ENCODE measurements around the gene RTP5.

The RTP5 gene

DNA sequence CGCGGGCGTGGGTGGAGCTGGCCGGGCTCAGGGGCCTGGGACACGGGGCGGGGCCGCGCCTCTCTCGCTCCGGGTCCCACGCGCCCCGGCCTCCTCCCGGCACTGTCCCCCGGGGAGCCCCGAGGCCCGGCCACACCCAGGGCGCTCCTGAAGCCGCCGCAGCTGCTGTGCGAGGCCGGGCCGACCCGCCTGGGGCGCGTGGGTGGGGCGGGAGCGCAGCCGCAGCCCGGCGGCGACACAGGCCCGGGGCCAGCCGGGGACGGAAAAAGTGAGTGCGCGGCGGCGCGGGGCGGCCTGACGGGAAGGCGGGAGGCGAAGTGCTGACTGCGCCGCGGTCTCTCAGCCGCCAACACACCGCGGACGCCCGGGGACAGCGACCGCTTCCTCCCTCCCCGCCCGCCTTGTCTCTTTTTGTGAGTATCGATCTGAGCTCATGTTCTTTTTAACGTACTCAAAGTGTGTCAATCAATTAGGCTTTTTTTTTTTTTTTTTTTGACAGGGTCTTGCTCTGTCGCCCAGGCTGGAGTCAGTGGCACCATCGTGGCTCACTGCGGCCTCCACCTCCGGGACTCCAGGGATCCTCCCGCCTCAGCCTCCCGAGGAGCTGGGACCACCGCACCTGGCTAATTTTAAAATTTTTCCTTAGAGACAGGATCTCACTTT is 25.3 kb upstream of the RTP5 start:
- DNase-seq = peak; percentile 50

DNA sequence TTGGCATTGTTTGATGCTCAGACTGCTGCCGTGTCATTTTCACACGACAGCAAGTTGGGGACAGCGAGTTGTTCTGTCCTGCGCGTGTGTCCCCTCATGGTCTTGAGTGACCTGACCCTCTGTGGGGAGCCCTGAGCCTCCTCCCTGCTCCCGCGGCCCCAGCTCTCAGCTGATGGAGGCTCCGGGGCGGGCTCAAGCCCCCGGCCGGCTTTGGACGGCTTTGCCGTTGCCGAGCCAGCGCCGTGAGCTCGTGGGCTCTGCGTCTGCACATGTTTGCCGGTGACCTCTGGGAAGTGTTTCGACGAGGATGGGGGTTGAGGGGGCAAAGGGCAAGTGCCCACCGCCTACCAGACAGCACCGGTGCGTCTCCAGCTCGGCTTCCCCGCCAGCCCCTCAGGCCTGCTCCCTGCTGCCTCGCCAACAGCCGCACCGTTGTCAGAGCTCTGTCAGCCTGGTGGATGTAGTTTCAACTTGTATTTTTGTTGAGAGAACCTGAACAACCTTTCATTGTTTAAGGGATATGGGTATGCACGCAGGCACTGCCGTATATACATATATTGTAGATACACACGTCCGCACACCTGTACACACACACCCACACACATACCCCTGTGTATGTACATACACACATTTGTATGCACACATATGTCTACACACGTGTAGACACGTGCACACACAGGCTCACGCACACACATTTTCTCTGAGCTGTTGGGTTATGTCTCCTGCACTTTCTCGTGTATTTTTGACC is 24.5 kb upstream of the RTP5 start:
- no peak for DNase-seq

DNA sequence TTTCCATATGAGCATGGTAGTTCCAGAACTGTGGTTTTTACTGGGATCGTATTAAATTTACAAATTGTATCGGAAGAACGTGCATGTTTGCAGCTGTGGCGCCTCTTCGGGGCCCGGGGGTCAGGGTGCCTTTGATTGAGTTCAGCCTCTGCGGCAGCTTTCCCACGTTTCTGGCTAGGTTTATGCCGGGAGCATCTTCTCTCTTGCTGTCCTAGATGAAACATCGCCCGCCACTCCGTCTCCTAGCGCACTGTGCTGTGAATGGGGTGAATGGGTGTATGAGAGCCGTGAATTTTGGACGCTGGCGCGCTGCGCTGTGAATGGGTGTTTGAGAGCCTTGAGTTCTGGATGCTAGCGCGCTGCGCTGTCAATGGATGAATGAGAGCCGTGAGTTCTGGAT is 23.1 kb upstream of the RTP5 start:
- DNase-seq = no peak

DNA sequence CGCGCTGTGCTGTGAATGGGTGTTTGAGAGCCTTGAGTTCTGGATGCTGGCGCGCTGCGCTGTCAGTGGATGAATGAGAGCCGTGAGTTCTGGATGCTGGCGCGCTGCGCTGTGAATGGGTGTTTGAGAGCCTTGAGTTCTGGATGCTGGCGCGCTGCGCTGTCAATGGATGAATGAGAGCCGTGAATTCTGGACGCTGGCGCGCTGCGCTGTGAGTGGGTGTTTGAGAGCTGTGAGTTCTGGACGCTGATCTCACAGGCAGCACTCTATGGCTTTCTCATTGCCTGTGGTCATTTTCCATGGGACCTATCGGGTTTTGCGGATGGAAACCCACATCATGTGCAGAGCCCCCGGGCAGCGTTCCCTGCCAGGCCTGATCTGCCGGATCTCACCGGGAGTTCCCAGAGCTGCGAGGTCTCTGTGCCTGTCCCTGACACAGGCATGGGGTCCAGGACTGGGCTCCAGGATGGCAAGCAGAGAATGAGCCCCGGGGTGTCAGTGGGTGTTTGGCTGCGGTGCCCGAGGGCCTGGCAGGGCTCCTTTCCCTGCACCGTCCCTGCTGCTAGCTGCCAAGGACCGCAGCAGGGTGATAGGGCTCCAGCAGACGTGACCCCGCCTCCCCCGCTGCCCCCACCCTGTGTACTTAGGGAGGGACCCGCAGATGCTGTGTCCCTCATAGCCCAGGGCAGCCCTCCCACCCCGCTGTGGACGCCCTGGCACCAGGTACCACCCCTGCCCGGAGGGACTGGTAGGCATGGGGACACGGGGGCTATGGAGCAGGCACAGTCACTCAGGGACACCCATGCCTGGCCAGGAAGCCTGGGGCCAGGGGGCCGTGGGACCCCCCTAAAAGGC is 20.5 kb upstream of the RTP5 start:
- no peak for DNase-seq

DNA sequence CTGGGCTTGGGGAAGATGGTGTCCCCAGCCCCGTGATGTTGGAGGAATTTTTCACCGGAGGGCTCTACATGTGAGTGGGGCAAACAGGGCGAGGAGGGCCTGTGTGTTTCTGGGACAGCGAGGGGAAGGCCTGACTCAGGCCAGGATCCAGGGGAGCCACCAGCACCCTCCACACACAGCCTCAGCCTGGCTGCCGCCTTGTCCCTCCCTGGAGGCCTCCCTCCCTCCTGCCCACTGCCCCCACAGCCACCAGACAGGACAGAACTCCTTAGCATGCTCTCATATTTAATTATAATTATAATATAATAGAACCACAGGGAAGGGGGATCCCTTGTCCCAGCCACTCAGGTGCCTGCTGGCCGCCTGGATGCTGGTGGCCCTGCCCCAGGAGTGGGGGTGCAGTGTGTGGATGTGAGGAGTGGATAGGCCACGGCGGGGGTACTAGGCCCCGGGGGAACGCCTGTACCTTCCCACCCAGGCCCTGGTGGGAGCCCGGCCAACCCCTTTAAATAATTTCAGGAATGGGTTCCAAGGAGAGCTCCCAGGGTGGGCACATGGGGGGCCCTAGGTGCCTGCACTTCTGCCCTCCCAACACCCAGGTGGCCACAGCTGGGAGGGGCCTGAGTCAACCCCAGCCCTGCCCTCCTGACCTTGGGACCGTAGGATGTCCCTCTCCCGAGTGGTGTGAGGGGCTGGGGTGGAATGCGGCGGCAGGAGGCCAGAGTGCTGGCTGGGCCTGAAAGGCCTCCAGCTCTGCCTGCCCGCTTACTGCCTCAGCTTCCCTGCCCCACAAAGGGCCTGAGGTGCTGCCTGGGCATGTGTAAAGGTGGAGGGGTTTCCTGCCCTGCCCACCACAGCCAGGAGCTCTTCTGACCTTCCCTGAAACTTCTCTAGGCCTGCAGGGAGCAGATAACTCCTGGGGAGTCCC is 19.6 kb upstream of the RTP5 start:
- DNase-seq = no peak

DNA sequence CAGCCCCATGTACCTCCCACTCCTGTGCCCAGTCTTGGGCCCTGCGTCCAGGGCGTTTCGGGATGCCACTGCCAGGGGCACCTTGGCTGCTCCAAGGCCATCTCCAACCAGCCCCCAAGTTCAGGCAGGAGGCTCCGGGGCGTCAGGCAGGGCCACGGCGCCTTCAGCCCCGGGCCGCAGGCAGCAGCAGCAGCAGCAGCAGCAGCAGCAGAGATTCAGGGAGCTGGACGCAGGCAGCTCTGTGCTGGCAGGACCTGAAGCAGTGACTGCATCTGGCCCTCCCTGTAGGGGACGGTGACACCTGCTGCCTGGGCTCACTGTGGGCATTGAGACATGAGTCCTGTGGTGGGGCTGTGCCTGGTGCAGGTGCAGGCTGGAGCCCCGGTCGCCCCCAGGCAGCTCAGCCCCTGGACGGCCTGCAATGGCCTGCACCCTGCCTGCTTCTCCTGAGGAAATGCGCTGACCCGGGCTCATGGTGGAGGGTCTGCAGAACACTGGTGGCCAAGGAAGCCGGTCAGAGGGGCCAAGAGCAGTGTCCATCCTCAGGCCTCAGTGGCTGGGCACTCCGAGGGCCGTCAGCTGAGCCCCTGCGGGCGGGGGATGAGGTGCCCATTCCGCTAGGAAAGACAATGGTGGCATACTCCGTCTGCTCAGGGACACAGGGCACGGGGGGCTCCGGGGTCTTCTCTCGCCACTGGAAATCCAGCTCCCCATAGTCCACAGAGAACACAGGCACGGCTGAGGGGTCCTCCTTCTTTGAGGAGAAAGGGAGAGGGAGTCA is 18.8 kb upstream of the RTP5 start:
- DNase-seq = no peak

DNA sequence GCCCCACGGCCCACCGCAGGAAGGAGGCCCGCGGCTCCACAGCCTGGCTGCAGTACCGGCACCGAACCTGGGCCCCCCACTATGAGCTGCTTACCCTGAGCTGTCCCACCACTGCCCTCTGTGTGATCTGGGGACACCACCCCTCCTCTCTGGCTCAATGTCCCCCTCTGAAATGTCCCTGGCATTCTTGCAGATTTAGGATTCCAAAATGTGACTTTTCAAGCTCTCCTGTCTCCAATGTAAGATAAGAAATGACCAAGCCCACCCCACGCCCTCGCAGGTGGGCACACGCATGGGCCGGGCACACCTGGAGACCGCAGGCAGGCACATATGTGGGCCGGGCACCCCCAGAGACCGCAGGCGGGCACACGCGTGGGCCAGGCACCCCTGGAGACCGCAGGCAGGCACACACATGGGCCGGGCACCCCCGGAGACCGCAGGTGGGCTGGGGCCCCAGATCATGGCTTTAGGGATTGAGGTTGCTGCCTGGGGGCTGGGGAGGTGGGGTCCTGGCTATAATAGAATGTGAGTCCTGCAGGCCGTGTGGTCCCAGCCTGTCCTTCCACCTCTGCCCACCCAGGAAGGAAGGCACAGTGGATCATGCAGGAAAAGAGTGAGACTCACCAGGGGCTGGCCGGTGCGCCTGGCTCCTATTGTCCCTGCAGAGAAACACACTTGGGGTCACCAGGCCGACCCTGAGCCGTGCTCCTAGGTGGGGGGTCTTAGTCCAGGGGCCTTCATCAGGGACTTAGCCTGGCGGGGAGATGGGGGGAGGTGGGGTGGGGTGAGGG is 18.0 kb upstream of the RTP5 start:
- no peak for DNase-seq

DNA sequence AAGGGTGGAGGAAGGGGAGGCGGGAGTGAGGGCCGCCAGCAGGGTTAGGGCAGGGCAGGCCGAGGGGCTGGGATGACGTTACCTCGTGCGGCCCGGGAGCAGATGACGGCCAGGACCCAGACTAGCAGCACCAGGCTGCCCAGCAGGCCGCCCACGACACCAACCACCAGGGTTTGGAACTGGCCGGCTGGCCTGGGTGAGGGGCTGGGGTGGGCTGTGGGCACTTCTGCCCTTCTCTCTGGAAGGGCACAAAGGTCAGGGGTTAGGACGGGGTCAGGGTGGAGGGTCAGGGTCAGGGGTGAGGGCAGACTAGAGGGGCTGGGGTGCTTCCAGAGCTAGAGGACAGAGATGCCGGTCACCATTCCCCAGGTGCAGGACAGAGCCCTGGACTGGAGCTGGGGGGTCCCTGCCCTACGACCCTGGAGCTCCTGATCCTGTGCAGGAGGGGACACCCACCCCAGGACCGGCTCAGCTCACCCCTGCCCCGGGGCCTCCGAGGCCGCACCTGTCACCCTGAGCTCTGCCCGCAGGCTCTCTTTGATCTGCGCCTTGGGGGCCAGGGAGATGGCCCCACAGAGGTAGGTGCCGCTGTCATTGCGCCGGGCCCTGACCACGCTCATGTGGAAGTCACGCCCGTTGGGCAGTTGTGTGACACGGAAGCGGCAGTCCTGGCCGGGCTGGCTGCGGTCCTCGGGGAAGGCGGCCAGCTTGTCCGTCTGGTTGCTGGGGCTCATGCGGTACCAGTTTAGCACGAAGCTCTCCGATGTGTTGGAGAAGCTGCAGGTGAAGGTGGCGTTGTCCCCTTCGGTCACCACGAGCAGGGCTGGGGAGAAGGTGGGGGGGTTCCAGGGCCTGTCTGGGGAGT is 17.2 kb upstream of the RTP5 start:
- DNase-seq = no peak

DNA sequence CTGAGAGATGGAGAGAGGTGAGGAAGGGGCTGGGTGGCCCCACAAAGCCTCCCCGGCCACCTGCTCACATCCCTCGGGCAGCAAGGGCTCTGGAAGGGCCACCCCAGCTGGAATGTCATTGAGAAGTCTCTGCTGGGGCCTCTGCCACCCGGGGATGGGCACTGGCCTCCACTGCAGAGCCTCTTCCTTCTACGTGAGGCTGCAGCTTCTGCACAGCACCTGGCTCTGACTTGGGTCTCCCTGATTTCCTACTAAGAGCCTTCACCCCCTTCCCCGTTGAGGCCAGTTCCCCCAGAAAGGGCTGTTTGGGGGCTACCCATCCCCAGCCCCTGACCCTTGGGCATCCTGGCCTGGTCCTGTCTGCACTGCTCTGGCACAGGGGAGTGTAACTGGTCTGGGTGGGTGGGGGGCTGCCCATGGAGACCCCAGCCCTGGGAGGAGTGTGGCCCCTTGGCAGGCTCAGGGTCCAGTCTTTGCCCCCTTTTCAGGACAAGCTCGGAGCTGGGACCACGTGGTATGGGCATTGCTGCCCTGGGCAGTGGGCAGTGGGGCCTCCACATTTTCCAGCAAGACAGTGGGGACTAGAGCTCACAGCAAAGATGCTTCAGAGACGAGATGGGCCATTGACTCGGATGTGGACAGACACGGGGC is 16.4 kb upstream of the RTP5 start:
- DNase-seq = no peak

DNA sequence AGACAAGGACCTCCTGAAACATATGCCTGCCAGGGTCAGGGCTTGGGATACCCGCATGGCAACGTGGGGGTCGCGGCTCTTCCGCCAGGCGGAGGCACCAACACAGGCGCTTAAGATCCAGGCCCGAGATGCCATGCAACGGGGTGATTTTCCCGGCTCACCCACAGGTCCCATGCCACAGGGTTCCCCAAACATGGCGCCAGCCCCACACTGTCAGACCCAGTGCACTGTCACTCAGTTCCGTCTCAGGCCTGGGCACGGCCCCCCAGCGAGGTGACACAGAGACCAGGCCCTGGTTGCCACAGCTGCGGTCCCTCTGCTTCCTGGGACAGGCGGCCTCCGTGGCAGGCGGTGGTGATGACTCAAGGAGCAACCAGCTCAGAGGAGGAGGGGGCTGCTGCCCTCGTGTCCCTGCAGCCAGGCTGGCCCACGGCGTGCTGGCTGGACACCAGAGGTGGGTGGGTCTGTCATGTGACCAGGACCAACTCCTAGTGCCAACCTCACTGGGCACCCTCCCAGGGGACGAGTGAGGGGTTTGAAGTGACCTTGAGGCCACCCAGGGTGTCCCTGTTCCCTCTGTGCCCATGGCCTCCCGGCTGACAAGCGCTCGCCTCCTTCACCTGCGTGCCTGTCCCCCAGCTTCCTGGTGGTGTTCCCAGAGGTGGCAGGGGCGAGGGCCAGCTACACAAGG is 15.7 kb upstream of the RTP5 start:
- no peak for DNase-seq

DNA sequence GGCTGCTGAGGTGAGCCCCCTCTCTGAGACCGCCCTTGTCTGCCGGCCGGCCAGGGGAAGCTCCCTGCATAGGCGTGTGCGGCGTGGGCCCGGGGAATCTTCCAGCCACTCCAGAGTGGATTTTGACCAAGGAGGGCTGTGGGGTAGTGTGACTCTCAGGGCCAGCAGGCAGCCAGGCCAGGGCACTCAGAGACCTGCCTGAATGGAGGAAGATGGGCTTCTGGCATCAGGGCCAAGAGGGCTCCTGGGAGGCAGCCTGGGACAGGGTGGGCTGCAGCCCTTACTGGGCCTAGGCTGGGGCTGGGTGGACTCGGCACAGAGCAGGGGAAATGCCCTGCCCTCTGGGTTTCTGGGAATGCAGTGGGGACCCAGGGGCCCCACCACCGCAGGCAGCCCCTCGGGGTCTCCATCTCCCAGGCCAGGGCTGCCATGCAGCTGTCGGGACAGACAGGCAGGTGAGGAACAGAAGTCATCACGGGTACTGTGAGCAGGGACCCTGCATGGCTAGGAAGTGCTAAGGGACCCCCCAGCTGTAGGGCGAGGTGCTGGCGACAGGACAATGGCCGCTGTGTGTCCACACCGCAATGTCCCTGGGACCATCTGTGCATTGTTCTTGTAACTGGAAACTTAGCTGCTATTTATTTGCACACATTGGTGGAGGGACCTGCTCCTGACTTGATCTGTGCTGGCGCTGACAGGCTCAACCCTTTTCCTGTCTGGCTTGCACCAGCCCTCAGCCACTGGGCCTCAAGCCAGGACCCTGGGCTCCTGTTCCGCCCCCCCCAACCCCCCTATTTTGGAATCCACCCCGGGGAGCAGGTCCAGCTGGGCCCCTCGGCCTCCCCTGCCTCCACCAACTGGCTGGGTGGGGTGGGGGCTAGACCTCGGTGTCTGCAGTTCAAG is 14.9 kb upstream of the RTP5 start:
- no peak for DNase-seq

DNA sequence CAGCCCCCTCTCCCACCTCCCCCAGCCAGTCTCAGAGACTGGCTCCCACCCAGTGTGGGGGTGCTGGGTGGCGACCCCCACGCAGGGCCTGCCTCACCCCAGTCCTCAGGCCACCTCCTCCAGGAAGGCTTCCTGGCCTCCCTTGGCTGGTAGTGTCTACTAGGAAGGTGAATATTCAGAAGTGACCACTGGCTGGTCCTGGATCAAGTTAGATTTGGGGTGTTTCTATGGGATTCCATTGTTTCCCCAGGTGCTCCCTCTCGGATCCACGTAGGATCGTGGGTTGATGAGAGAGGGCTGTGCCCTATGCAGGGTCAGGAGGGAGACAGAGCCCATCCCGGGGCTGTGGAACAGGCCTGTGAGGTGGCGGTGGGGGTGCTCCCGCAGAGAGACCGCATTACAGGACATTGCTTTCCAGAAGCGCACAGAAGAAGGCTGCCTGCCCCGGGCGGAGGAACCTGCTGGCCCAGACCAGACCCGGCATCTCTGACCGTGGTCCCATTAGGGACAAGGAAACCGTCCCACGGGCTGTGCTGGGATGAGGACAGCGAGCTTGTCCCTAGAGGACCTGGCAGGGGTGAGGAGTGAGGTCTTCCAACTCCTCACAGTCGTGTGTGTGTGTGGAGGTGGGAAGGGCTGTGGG is 14.2 kb upstream of the RTP5 start:
- DNase-seq = no peak

DNA sequence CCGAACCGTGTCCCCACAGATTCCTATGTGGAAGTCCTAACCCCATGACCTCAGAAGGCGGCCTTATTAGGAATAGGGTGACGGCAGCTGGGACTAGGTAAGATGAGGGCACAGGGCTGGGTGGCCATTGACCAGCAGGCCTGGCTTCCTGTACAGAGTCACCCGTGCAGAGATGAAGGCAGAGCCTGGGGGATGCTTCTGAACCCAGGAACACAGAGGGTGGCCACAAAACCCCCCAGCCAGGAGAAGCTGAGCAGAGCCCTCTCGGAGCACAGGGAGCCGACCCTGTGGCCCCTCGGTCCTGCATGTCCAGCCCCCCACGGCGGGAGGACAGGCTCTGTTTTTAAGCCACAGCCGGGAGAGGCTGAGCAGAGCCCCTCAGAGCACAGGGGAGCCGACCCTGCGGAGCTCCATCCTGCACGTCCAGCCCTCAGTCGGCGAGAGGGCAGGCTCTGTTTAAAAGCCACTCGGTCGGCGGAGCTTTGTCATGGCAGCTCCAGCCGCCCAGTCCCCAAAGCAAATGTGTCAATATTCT is 13.6 kb upstream of the RTP5 start:
- DNase-seq = no peak

DNA sequence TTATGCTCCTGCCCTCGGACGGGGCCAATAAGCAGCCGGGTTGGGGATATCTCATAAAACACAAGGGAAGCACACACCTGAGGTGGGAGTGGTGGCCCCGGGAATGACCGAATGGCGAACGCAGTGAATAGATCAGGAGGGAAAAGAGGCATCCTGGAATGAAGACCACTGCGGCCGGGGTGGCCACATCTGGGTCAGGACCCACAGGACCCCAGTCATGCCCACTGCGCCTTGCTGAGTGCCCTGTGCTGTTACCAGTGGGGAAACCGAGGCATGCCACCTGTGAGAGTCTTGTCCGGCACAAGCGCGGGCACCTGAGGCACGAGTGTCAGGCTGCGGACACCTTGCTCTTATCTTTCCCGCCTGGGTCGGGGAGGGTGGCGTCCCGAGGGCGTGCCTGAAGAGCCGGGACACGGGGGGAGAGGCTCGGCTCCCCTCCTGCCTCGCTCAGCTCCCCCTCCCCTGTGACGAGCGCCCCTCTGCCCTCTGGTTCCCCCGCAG is 12.4 kb upstream of the RTP5 start:
- no peak for DNase-seq

DNA sequence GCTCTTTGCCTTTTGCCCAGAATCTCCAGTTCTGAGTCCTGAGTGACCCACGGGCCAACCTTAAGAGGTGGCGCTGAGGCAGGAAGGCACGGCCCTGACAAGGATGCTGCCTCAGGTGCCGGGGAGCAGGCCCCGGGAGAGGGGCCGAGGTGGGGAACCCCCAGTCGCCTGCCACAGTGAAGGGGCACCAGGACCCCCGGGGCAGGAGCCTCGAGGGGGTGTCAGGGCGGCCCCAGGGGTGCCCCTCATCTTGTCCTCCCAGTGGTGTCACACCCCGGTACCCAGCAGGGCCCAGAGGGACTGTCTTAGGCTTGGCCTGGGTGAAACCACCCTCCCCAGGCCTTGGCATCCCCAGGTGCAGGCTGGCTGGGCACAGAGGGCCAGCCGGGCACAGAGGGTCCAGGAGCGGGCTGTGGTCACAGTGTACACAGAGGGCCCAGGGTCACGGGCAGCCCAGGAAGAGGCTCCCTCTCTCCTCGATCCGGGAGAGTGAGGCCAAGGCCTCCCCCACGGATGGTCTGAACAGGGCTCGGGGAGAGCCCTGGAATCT is 11.9 kb upstream of the RTP5 start:
- DNase-seq = no peak
